Tibial nerve (tissue), 3 donors: ENCODE results near the gene CCDC7.

Experiments used
- CTCF ChIP-seq, 5 experiments: fragments of 200-600 bp in 3 of 5; fragments of 450-650 bp in 2 of 5; sonication (generic) in 3 of 5; IDR thresholded peaks; one replicate each; pipeline ENCODE4 v1.5.1; 2016 to 2019; ENCODE audit warnings: antibody characterized with exemption in 5 of 5, mild to moderate bottlenecking in 3 of 5, moderate library complexity in 2 of 5
- POLR2A ChIP-seq, 2 donors: fragments of 450-650 bp; IDR thresholded peaks; one replicate each; pipeline ENCODE4 v1.6.1; 2017; ENCODE audit warnings: antibody characterized with exemption in 2 of 2, mild to moderate bottlenecking in 2 of 2, moderate library complexity in 2 of 2

- TF ChIP-seq POLR2A (IDR thresholded peaks at IDR 0.05) (no peak), CTCF (IDR thresholded peaks at IDR 0.05) (no peak)
Measured at GRCh38 chr10:32540691-32541470, 94.9 kb downstream of the CCDC7 start.
